Mesenchymal stem cell (in vitro differentiated cells and primary cell): ENCODE results near the gene TSPAN9.

Experiments used
- DNase-seq: peaks from one replicate; pipeline ENCODE4 v3.0.0-alpha.2; 2013
- H2AFZ ChIP-seq: one replicate; pipeline ENCODE4 v1.6.1; 2013; ENCODE audit warnings: low read depth, mild to moderate bottlenecking, control low read depth, inconsistent platforms, low read length, moderate library complexity
- H2AK5ac ChIP-seq: 2 replicates; pipeline ENCODE4 v1.6.1; 2013; ENCODE audit warnings: low read length, moderate library complexity, mild to moderate bottlenecking, inconsistent platforms; ENCODE audit not compliant: severe bottlenecking
- H2BK120ac ChIP-seq: one replicate; pipeline ENCODE4 v1.6.1; 2013; ENCODE audit warnings: low read depth, mild to moderate bottlenecking, inconsistent platforms, low read length, moderate library complexity
- H2BK12ac ChIP-seq, 2 experiments: one replicate each; pipeline ENCODE4 v1.6.1; 2013; ENCODE audit warnings: inconsistent platforms in 2 of 2, low read length in 2 of 2, mild to moderate bottlenecking in 2 of 2, moderate library complexity in 2 of 2, control low read depth in 1 of 2
- H2BK15ac ChIP-seq: one replicate; pipeline ENCODE4 v1.6.1; 2013; ENCODE audit warnings: mild to moderate bottlenecking, low read depth, inconsistent platforms; ENCODE audit not compliant: poor library complexity, severe bottlenecking
- H2BK5ac ChIP-seq: 2 replicates; pipeline ENCODE4 v1.6.1; 2013; ENCODE audit warnings: low read depth, mild to moderate bottlenecking, low read length, control low read depth, inconsistent platforms; ENCODE audit not compliant: poor library complexity, severe bottlenecking
- H3K14ac ChIP-seq, 2 experiments: one replicate each; pipeline ENCODE4 v1.6.1; 2013; ENCODE audit warnings: inconsistent platforms in 2 of 2, low read length in 2 of 2, control low read depth in 1 of 2, mild to moderate bottlenecking in 1 of 2, moderate library complexity in 1 of 2
- H3K18ac ChIP-seq, 2 experiments: one replicate each; pipeline ENCODE4 v1.6.1; 2013; ENCODE audit warnings: inconsistent platforms in 2 of 2, low read length in 2 of 2, control low read depth in 1 of 2, low read depth in 1 of 2, mild to moderate bottlenecking in 1 of 2
- H3K23ac ChIP-seq, 2 experiments: one replicate each; pipeline ENCODE4 v1.6.1; 2013; ENCODE audit warnings: inconsistent platforms in 2 of 2, low read length in 2 of 2, mild to moderate bottlenecking in 2 of 2, moderate library complexity in 2 of 2, control low read depth in 1 of 2
- H3K27ac ChIP-seq: 2 replicates; pipeline ENCODE4 v1.5.1; 2013; ENCODE audit warnings: mild to moderate bottlenecking, moderate library complexity, low read length, control low read depth, inconsistent platforms; ENCODE audit not compliant: poor library complexity, severe bottlenecking
- H3K27me3 ChIP-seq, 2 experiments: 2 replicates each; pipeline versions ENCODE4 v1.6.1 to v1.7.0; 2013; ENCODE audit warnings: low read length in 2 of 2, mild to moderate bottlenecking in 2 of 2, moderate library complexity in 2 of 2, control low read depth in 1 of 2, inconsistent platforms in 1 of 2; ENCODE audit not compliant: control insufficient read depth in 1 of 2, insufficient read depth in 1 of 2
- H3K36me3 ChIP-seq, 2 experiments: 2 replicates each; pipeline versions ENCODE4 v1.6.1 to v1.7.0; 2013; ENCODE audit warnings: low read length in 2 of 2, control low read depth in 1 of 2, inconsistent platforms in 1 of 2, low read depth in 1 of 2, mild to moderate bottlenecking in 1 of 2; ENCODE audit not compliant: insufficient read depth in 2 of 2, control insufficient read depth in 1 of 2
- H3K4ac ChIP-seq, 2 experiments: one replicate each; pipeline ENCODE4 v1.6.1; 2013; ENCODE audit warnings: inconsistent platforms in 2 of 2, low read length in 2 of 2, mild to moderate bottlenecking in 2 of 2, moderate library complexity in 2 of 2, control low read depth in 1 of 2, low read depth in 1 of 2
- H3K4me1 ChIP-seq: 2 replicates; pipeline ENCODE4 v1.6.1; 2013; ENCODE audit warnings: low read depth, low read length, control low read depth; ENCODE audit not compliant: control insufficient read depth, insufficient read depth
- H3K4me2 ChIP-seq: 2 replicates; pipeline ENCODE4 v1.6.1; 2013; ENCODE audit warnings: low read length, mild to moderate bottlenecking, inconsistent platforms; ENCODE audit not compliant: poor library complexity, severe bottlenecking
- H3K4me3 ChIP-seq, 2 experiments: 2 replicates each; pipeline versions ENCODE4 v1.5.1 to v1.7.0; 2013; ENCODE audit warnings: low read length in 2 of 2, mild to moderate bottlenecking in 2 of 2, control low read depth in 1 of 2, low read depth in 1 of 2; ENCODE audit not compliant: insufficient read depth in 1 of 2
- H3K79me1 ChIP-seq: replicated peaks from 2 replicates; pipeline ENCODE4 v1.6.1; 2013; ENCODE audit warnings: mild to moderate bottlenecking, control low read depth, low read length, inconsistent platforms; ENCODE audit not compliant: poor library complexity, severe bottlenecking
- H3K9ac ChIP-seq: 2 replicates; pipeline ENCODE4 v1.7.0; 2013; ENCODE audit warnings: mild to moderate bottlenecking, low read length, moderate library complexity
- H3K9me3 ChIP-seq: 2 replicates; pipeline ENCODE4 v1.7.0; 2013; ENCODE audit warnings: mild to moderate bottlenecking, low read length; ENCODE audit not compliant: control insufficient read depth
- H4K8ac ChIP-seq: one replicate; pipeline ENCODE4 v1.6.1; 2013; ENCODE audit warnings: inconsistent platforms, mild to moderate bottlenecking, low read length, moderate library complexity
- H4K91ac ChIP-seq: one replicate; pipeline ENCODE4 v1.6.1; 2013; ENCODE audit warnings: mild to moderate bottlenecking, low read length, inconsistent platforms
- WGBS: methylation state at CpG from one replicate; pipeline ENCODE4 v1.1.7; 2013; ENCODE audit warnings: mixed read lengths; 5-methylcytosine and 5-hydroxymethylcytosine counted together

Gene TSPAN9

DNA sequence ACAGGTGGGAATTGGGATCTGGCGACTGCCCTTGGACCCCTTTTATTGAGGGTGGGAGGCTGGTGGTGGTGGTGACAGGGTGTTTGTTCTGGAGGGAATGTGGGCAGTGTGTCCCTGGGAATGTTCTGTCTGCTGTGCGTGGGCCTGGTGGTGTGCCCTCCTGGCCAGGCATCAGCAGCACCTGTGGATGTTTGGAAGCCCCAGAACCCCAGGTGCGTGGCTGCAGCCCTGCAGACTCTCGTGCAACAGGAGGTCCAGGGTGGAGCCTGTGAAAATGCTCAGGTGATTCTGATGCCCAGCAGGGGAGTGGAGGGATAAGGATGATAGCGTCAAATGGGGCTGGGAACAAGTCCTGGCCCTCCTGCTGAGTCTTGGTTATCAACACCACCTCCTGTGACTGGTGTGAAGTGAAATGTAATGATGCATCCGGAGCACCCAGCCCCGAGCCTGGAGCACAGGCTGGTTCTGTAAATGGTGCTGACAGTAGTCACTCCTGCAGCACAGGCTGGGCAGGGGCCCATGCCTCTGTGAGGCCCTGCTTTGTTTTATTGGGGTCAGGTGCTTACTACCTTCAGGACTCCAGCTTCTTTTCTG, 176.6 kb downstream of the TSPAN9 start:
- no peak for DNase-seq
- H2AK5ac ChIP-seq = no peak overlapping the region
- H2AFZ ChIP-seq = no peak overlapping the region
- no peak overlapping the region for H2BK12ac ChIP-seq
- H3K9me3 ChIP-seq = no peaks in the 10 kb centered on the region
- H3K27me3 ChIP-seq = peaks cover 0 to 15% of the 10 kb centered on the region in 2 experiments
- peaks cover 36% of the 10 kb centered on the region for H3K79me1 ChIP-seq
- no peak overlapping the region for H2BK120ac ChIP-seq
- no peak overlapping the region for H3K4ac ChIP-seq
- H2BK5ac ChIP-seq = no peak overlapping the region
- H3K23ac ChIP-seq = no peak overlapping the region
- no peak overlapping the region for H2BK15ac ChIP-seq
- H3K36me3 ChIP-seq = peaks cover 0 to 17% of the 10 kb centered on the region in 2 experiments
- no peak overlapping the region for H3K4me3 ChIP-seq
- peaks cover 21% of the 10 kb centered on the region for H3K4me1 ChIP-seq
- no peak overlapping the region for H4K8ac ChIP-seq
- H4K91ac ChIP-seq = no peak overlapping the region
- no peak overlapping the region for H3K4me2 ChIP-seq
- H3K18ac ChIP-seq = no peak overlapping the region
- no peak overlapping the region for H3K9ac ChIP-seq
- H3K14ac ChIP-seq = peak overlapping the region in 1 of 2 experiments; percentile 11
- H3K27ac ChIP-seq = no peak overlapping the region
- WGBS = 61% methylated on average over 7 of the region's 7 CpGs

- H3K23ac ChIP-seq = no peak overlapping the region
- no peak overlapping the region for H3K4ac ChIP-seq
- no peak overlapping the region for H4K8ac ChIP-seq
- peaks cover 0 to 22% of the 10 kb centered on the region in 2 experiments for H3K27me3 ChIP-seq
- H3K18ac ChIP-seq = no peak overlapping the region
- peaks cover 26% of the 10 kb centered on the region for H3K4me1 ChIP-seq
- H2AFZ ChIP-seq = no peak overlapping the region
- no peak overlapping the region for H3K27ac ChIP-seq
- no peak overlapping the region for H3K9ac ChIP-seq
- no peak overlapping the region for H2BK120ac ChIP-seq
- H4K91ac ChIP-seq = no peak overlapping the region
- no peak overlapping the region for H3K14ac ChIP-seq
- DNase-seq = no peak
- H2AK5ac ChIP-seq = no peak overlapping the region
- no peak overlapping the region for H3K4me2 ChIP-seq
- no peaks in the 10 kb centered on the region for H3K9me3 ChIP-seq
- H2BK15ac ChIP-seq = no peak overlapping the region
- no peak overlapping the region for H3K4me3 ChIP-seq
- H3K79me1 ChIP-seq = peaks cover 35% of the 10 kb centered on the region
- H2BK12ac ChIP-seq = no peak overlapping the region
- no peak overlapping the region for H2BK5ac ChIP-seq
- 93% methylated on average over 11 of the region's 12 CpGs for WGBS
- H3K36me3 ChIP-seq = peaks cover 0 to 17% of the 10 kb centered on the region in 2 experiments
These were observed 177.9 kb downstream of the TSPAN9 start for GRCh38 chr12:3255057-3255456.

GRCh38 chr12:3256103-3256631, 179.0 kb downstream of the TSPAN9 start:
- Histone ChIP-seq H3K27ac (no peak overlapping the region), H3K23ac (no peak overlapping the region), H3K4ac (no peak overlapping the region), H3K9ac (no peak overlapping the region), H2BK120ac (no peak overlapping the region), H3K4me2 (no peak overlapping the region), H3K4me1 (peaks cover 20% of the 10 kb centered on the region), H3K4me3 (no peak overlapping the region), H3K18ac (no peak overlapping the region), H3K9me3 (no peaks in the 10 kb centered on the region), H4K8ac (no peak overlapping the region), H2BK15ac (no peak overlapping the region), H3K27me3 (peaks cover 0 to 11% of the 10 kb centered on the region in 2 experiments), H4K91ac (no peak overlapping the region), H2AK5ac (no peak overlapping the region), H3K79me1 (peaks cover 28% of the 10 kb centered on the region), H3K14ac (no peak overlapping the region), H3K36me3 (peaks cover 0 to 13% of the 10 kb centered on the region in 2 experiments), H2BK12ac (no peak overlapping the region), H2BK5ac (no peak overlapping the region), H2AFZ (no peak overlapping the region)
- WGBS = 98% methylated on average over 26 of the region's 26 CpGs
- no peak for DNase-seq

- no peak overlapping the region for H2AFZ ChIP-seq
- no peak overlapping the region for H2BK12ac ChIP-seq
- H3K23ac ChIP-seq = no peak overlapping the region
- H3K27ac ChIP-seq = no peak overlapping the region
- peaks cover 0 to 6% of the 10 kb centered on the region in 2 experiments for H3K27me3 ChIP-seq
- peaks cover 0 to 16% of the 10 kb centered on the region in 2 experiments for H3K36me3 ChIP-seq
- no peak overlapping the region for H3K18ac ChIP-seq
- no peak overlapping the region for H3K9ac ChIP-seq
- no peak overlapping the region for H2AK5ac ChIP-seq
- no peak for DNase-seq
- no peak overlapping the region for H2BK15ac ChIP-seq
- no peak overlapping the region for H3K14ac ChIP-seq
- H3K79me1 ChIP-seq = peaks cover 21% of the 10 kb centered on the region
- H3K4ac ChIP-seq = no peak overlapping the region
- no peak overlapping the region for H2BK5ac ChIP-seq
- H2BK120ac ChIP-seq = no peak overlapping the region
- no peak overlapping the region for H4K91ac ChIP-seq
- no peak overlapping the region for H3K4me2 ChIP-seq
- H3K9me3 ChIP-seq = no peaks in the 10 kb centered on the region
- H3K4me1 ChIP-seq = peaks cover 21% of the 10 kb centered on the region
- WGBS = 60% methylated on average over 7 of the region's 7 CpGs
- no peak overlapping the region for H4K8ac ChIP-seq
- no peak overlapping the region for H3K4me3 ChIP-seq
These were observed 180.2 kb downstream of the TSPAN9 start for GRCh38 chr12:3257411-3257810.
